Measurements from ENCODE around the gene METTL9. TPM values are rescaled to one million over a fixed set of nuclear protein-coding genes. Genes with fewer than 3 reads are reported as not detected.
A peak's percentile ranks its signal among the peaks of the same experiment; 100 is the strongest.
"Not testable (repeated sequence)": the region's sequence is repeated elsewhere in the genome, so short reads cannot be mapped to it uniquely, and the experiment has no call there.

Gene METTL9
- total and polyA plus RNA-seq, 2 of the 13 experiments (the other 11 are each of a cell fraction or from before 2014, with no cell fraction given) = 123 to 204 TPM

DNA sequence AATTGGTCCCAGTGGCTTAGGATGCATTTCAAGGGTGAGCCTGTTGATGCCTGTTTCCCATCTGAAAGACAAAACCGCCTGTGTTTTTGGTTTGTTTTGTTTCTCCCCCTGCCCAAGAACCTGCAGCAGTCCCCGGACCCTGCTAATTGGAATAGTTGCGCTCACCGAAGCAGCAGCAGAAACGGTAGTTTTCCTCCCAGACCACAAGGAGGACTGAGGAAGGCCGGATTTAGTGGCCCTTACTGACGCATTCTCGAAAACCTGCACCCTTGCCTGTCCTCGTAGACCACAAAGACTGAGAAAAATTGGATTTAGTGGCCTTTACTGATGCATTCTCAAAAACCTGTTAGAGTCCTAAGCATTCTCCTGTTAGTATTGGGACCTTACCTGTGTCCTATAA is 36.3 kb downstream of the METTL9 start:
- H3K4me2 ChIP-seq (ENCODE audit: low read depth, low read length); H3K36me3 ChIP-seq (replicated peaks in 1 of 2; ENCODE audit: control insufficient read depth in 1 of 2, insufficient read depth in 2 of 2, low read length in 2 of 2); H3K79me2 ChIP-seq (ENCODE audit: insufficient read depth, low read length); H3K27ac ChIP-seq (ENCODE audit: extremely low read length, insufficient read depth, low read length); H2AFZ ChIP-seq (ENCODE audit: low read length); H3K9me3 ChIP-seq (ENCODE audit: low read length); POLR2A ChIA-PET; DNase-seq (ENCODE audit: low spot score); H3K27me3 ChIP-seq (ENCODE audit: control insufficient read depth in 1 of 2, insufficient read depth in 2 of 2, low read length in 2 of 2); H4K20me1 ChIP-seq (ENCODE audit: insufficient read depth, low read length); BruUV-seq (replicated peaks); H3K4me3 ChIP-seq (replicated peaks in 1 of 3; ENCODE audit: insufficient read depth in 1 of 3, low read depth in 2 of 3, low read length in 3 of 3); FAIRE-seq; H3K9ac ChIP-seq (ENCODE audit: insufficient read depth, low read depth, low read length); intact Hi-C loops (cut with micrococcal nuclease; ENCODE audit: unreplicated experiment); ATAC-seq; CTCF ChIA-PET (ENCODE audit: low intra/inter-chr PET ratio, low total read pairs): not testable (repeated sequence)
- H3K4me1 ChIP-seq (ENCODE audit: insufficient read depth, low read length) = peaks cover 41% of the 10 kb centered on the region
- in situ Hi-C loops (cut with HindIII; ENCODE audit: extremely low pct_ligation_motif_present, low pct_unique_long_range_greater_than_20kb) = loop anchor here (5.0 kb wide), 1 partner anchor 33 kb away; no protein-coding TSS in a partner anchor
- WGBS (ENCODE audit: low lambda C conversion rate) = 96% methylated on average over 9 of the region's 9 CpGs

- peak; percentile 67 for TF ChIP-seq AGO2 (optimal IDR thresholded peaks at IDR 0.05; ENCODE audit: low read depth, low read length)
- peak; percentile 57 for TF ChIP-seq NFYB (CRISPR knock-in tag; IDR thresholded peaks at IDR 0.05)
- TF ChIP-seq JUND (CRISPR knock-in tag; IDR thresholded peaks at IDR 0.05) = no peak
- TF ChIP-seq NFIC (IDR thresholded peaks at IDR 0.05; ENCODE audit: low read length) = no peak
- TF ChIP-seq ZNF687 (CRISPR knock-in tag; IDR thresholded peaks at IDR 0.05) = 0 out of 2 replicates have a peak, but pooled peaks have one; percentile 28
- TF ChIP-seq NFYC (CRISPR knock-in tag; IDR thresholded peaks at IDR 0.05) = 0 out of 2 replicates have a peak, but pooled peaks have one; percentile 32
- H3K79me2 ChIP-seq (ENCODE audit: insufficient read depth, low read length) = no peaks in the 10 kb centered on the region
- in situ Hi-C loops (cut with HindIII; ENCODE audit: extremely low pct_ligation_motif_present, low pct_unique_long_range_greater_than_20kb) = loop anchor here (5.0 kb wide), 1 partner anchor 35 kb away; no protein-coding TSS in a partner anchor
- ChIA-PET CTCF (ENCODE audit: low intra/inter-chr PET ratio, low total read pairs) (no interaction called here), POLR2A (interaction anchor here (0.6 to 1.5 kb wide), 2 partner anchors 38 to 133 kb away, joined by 3 read pairs; partner anchors contain the start of gene METTL9)
- BruUV-seq (replicated peaks) = no TSS peak
- no peaks in the 10 kb centered on the region for H3K9me3 ChIP-seq (ENCODE audit: low read length)
- no peak overlapping the region for H3K4me2 ChIP-seq (ENCODE audit: low read depth, low read length)
- H3K4me3 ChIP-seq (replicated peaks in 1 of 3; ENCODE audit: insufficient read depth in 1 of 3, low read depth in 2 of 3, low read length in 3 of 3) = no peak overlapping the region
- no peak overlapping the region for H3K9ac ChIP-seq (ENCODE audit: insufficient read depth, low read depth, low read length)
- H2AFZ ChIP-seq (ENCODE audit: low read length) = no peak overlapping the region
- DNase-seq (ENCODE audit: low spot score) = no peak
- H4K20me1 ChIP-seq (ENCODE audit: insufficient read depth, low read length) = peaks cover 9% of the 10 kb centered on the region
- H3K4me1 ChIP-seq (ENCODE audit: insufficient read depth, low read length) = peaks cover 32% of the 10 kb centered on the region
- H3K27me3 ChIP-seq (ENCODE audit: control insufficient read depth in 1 of 2, insufficient read depth in 2 of 2, low read length in 2 of 2) = no peaks in the 10 kb centered on the region
- WGBS (ENCODE audit: low lambda C conversion rate) = 96% methylated on average over 37 of the region's 37 CpGs
- intact Hi-C loops (cut with micrococcal nuclease; ENCODE audit: unreplicated experiment) = no loop called here
- no peak for FAIRE-seq
- H3K27ac ChIP-seq (ENCODE audit: extremely low read length, insufficient read depth, low read length) = no peak overlapping the region
- 0 out of 5 replicates have a peak, but pooled peaks cover 0 to 5% of the 10 kb centered on the region in 2 experiments for H3K36me3 ChIP-seq (replicated peaks in 1 of 2; ENCODE audit: control insufficient read depth in 1 of 2, insufficient read depth in 2 of 2, low read length in 2 of 2)
- peak; percentile 28; the same call in 1 of the 3 replicates for ATAC-seq
These were observed 37.9 kb downstream of the METTL9 start for GRCh38 chr16:21637032-21637968.

Measured in HepG2 (cell line).